DOHH2 (cell line): Measurements from ENCODE around the gene FOXO4.

Experiments
- CTCF ChIP-seq: fragments of 200-600 bp; sonication (generic); IDR thresholded peaks from one replicate; pipeline ENCODE4 v1.5.1; 2014; ENCODE audit warnings: antibody characterized with exemption, mild to moderate bottlenecking, low read depth, low read length; ENCODE audit not compliant: poor library complexity, severe bottlenecking
- EZH2phosphoT487 ChIP-seq: fragments of 200-600 bp; sonication (generic); IDR thresholded peaks from 2 replicates; pipeline ENCODE4 v1.6.1; 2017; ENCODE audit warnings: borderline replicate concordance, mild to moderate bottlenecking, antibody characterized with exemption, low read length, moderate library complexity, mixed read lengths

- no peak for TF ChIP-seq CTCF
- TF ChIP-seq EZH2phosphoT487, result no peak
Measured at GRCh38 chrX:71081330-71082123, 14.1 kb upstream of the FOXO4 start.
